Prostate gland (tissue), 2 donors: Measurements from ENCODE around the gene UBL4A.

Experiments
- POLR2A ChIP-seq: fragments of 450-650 bp; IDR thresholded peaks from one replicate; pipeline ENCODE4 v1.6.1; 2016; ENCODE audit warnings: antibody characterized with exemption, mild to moderate bottlenecking
- TF ChIP-seq, protein P1 (sequence below), 4 experiments: fragments of 200-600 bp in 2 of 4; fragments of 450-650 bp in 2 of 4; sonication (generic) in 2 of 4; IDR thresholded peaks; 1 replicate in 3 of 4; 2 replicates in 1 of 4; pipeline ENCODE4 v1.5.1; 2016 to 2019; ENCODE audit warnings: antibody characterized with exemption in 4 of 4, mild to moderate bottlenecking in 2 of 4, moderate library complexity in 2 of 4

DNA sequence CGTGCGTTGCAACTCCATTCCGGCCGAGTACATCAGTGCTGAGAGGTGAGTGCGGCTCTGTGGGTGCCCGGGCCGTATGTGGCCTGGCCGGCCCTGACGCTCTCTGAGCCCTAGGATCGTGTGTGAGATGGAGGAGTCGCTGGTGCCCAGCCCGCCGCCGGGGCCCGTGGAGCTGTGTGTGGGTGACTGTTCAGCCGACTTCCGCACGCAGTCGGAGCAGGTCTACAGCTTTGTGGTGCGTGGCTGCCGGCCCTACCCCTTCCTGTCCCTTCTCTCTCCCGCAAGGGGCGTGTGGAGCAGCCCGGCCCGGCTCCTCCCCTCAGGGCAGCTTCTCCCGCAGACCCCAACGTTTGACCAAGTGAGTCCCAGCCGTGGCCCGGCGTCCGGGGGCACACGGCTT lies 20.4 kb downstream of the UBL4A start:
- TF ChIP-seq, protein P1, sequence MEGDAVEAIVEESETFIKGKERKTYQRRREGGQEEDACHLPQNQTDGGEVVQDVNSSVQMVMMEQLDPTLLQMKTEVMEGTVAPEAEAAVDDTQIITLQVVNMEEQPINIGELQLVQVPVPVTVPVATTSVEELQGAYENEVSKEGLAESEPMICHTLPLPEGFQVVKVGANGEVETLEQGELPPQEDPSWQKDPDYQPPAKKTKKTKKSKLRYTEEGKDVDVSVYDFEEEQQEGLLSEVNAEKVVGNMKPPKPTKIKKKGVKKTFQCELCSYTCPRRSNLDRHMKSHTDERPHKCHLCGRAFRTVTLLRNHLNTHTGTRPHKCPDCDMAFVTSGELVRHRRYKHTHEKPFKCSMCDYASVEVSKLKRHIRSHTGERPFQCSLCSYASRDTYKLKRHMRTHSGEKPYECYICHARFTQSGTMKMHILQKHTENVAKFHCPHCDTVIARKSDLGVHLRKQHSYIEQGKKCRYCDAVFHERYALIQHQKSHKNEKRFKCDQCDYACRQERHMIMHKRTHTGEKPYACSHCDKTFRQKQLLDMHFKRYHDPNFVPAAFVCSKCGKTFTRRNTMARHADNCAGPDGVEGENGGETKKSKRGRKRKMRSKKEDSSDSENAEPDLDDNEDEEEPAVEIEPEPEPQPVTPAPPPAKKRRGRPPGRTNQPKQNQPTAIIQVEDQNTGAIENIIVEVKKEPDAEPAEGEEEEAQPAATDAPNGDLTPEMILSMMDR (IDR thresholded peaks at IDR 0.05) = no peak
- no peak for TF ChIP-seq POLR2A
